ENCODE results near the gene DLX1. TPM values are rescaled to one million over a fixed set of nuclear protein-coding genes. Genes with fewer than 3 reads are reported as not detected.
A peak's percentile ranks its signal among the peaks of the same experiment; 100 is the strongest.

The DLX1 gene
- total and polyA plus RNA-seq, 9 of the 15 experiments (the other 6 are each of a cell fraction or from before 2014, with no cell fraction given): 1.9 to 26.2 (median 9.6) TPM

DNA sequence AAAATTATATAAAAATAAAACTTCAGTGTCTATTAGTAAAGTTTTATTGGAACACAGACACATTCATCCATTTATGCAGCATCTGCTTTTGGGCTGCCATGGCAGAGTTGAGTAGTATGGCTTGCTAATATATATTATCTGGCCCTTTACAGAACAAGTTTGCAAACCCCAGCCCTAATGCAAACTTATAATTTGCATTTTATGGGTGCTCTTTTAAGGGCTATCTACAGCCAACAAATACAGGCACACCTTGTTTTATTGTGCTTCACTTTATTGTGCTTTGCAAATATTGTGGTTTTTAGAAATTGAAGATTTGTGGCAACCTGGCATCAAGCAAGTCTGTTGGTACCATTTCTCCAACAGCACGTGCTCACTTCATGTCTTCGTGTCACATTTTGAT, 52.6 kb downstream of the DLX1 start:
- no peak overlapping the region for H3K4me3 ChIP-seq
- CTCF ChIA-PET (ENCODE audit: low intra/inter-chr PET ratio): no interaction called here
- DNase-seq (ENCODE audit: extremely low read depth in 1 of 4, low spot score in 3 of 4) (no peak), ATAC-seq (no peak), FAIRE-seq (no peak)
- in situ Hi-C loops (cut with MboI) (no loop called here), intact Hi-C loops (cut with micrococcal nuclease) (no loop called here)
- H3K4me1 ChIP-seq (replicated peaks in 1 of 2; ENCODE audit: control insufficient read depth in 2 of 2, insufficient read depth in 2 of 2, low read length in 2 of 2): no peaks in the 10 kb centered on the region
- H3K9ac ChIP-seq (ENCODE audit: insufficient read depth in 1 of 2, low read depth in 2 of 2, low read length in 2 of 2): no peak overlapping the region
- POLR2A ChIA-PET: interaction anchor here (0.7 kb wide), 1 partner anchor 33 kb away, joined by 3 read pairs; no protein-coding TSS in a partner anchor
- H3K79me2 ChIP-seq (ENCODE audit: control insufficient read depth, insufficient read depth, low read length): no peaks in the 10 kb centered on the region
- H3K9me1 ChIP-seq (ENCODE audit: control insufficient read depth, insufficient read depth, low read length): no peaks in the 10 kb centered on the region
- BruUV-seq (replicated peaks): no TSS peak
- no peak overlapping the region for H3K27ac ChIP-seq (ENCODE audit: extremely low read depth, low read depth, low read length)
- no peaks in the 10 kb centered on the region for H3K36me3 ChIP-seq (ENCODE audit: control insufficient read depth, insufficient read depth, low read length)
- TF ChIP-seq, protein P1, sequence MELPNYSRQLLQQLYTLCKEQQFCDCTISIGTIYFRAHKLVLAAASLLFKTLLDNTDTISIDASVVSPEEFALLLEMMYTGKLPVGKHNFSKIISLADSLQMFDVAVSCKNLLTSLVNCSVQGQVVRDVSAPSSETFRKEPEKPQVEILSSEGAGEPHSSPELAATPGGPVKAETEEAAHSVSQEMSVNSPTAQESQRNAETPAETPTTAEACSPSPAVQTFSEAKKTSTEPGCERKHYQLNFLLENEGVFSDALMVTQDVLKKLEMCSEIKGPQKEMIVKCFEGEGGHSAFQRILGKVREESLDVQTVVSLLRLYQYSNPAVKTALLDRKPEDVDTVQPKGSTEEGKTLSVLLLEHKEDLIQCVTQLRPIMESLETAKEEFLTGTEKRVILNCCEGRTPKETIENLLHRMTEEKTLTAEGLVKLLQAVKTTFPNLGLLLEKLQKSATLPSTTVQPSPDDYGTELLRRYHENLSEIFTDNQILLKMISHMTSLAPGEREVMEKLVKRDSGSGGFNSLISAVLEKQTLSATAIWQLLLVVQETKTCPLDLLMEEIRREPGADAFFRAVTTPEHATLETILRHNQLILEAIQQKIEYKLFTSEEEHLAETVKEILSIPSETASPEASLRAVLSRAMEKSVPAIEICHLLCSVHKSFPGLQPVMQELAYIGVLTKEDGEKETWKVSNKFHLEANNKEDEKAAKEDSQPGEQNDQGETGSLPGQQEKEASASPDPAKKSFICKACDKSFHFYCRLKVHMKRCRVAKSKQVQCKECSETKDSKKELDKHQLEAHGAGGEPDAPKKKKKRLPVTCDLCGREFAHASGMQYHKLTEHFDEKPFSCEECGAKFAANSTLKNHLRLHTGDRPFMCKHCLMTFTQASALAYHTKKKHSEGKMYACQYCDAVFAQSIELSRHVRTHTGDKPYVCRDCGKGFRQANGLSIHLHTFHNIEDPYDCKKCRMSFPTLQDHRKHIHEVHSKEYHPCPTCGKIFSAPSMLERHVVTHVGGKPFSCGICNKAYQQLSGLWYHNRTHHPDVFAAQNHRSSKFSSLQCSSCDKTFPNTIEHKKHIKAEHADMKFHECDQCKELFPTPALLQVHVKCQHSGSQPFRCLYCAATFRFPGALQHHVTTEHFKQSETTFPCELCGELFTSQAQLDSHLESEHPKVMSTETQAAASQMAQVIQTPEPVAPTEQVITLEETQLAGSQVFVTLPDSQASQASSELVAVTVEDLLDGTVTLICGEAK (IDR thresholded peaks at IDR 0.05): 0 out of 2 replicates have a peak, but pooled peaks have one; percentile 33
- TF ChIP-seq, protein P1 (CRISPR knock-in tag; IDR thresholded peaks at IDR 0.05): no peak
- no peak for TF ChIP-seq ZNF143 (CRISPR knock-in tag; IDR thresholded peaks at IDR 0.05)
- no peak overlapping the region for H2AFZ ChIP-seq (ENCODE audit: low read depth, low read length)
- H3K9me3 ChIP-seq (replicated peaks; ENCODE audit: control insufficient read depth, insufficient read depth, low read depth, low read length): no peaks in the 10 kb centered on the region
- H4K20me1 ChIP-seq (replicated peaks; ENCODE audit: control insufficient read depth, insufficient read depth, low read length): no peaks in the 10 kb centered on the region
- H3K4me2 ChIP-seq (ENCODE audit: insufficient read depth, low read length): no peak overlapping the region
- peaks cover 0 to 2% of the 10 kb centered on the region in 2 experiments; a peak in 1 of 5 replicates for H3K27me3 ChIP-seq (ENCODE audit: control insufficient read depth in 2 of 2, insufficient read depth in 2 of 2, low read length in 2 of 2)
- WGBS (ENCODE audit: insufficient coverage, low coverage, missing lambda C conversion rate): 0% methylated on average over 2 of the region's 2 CpGs

All from K562 (cell line).